Measurements from ENCODE around the gene TBXT.

TBXT gene

GRCh38 chr6:166115609-166116008, 52.0 kb downstream of the TBXT start:
- no peak overlapping the region for H3K4me3 ChIP-seq (ENCODE audit: low read depth, low read length)
- in situ Hi-C loops (cut with HindIII; ENCODE audit: low sequenced_read_pairs): no loop called here
- TF ChIP-seq CTCF (IDR thresholded peaks at IDR 0.05; ENCODE audit: low read depth, low read length): no peak
- DNase-seq (ENCODE audit: low read depth, low spot score): no peak

GRCh38 chr6:166112580-166112979, 55.1 kb downstream of the TBXT start:
- in situ Hi-C loops (cut with HindIII; ENCODE audit: low sequenced_read_pairs): no loop called here

GRCh38 chr6:166109608-166110007, 58.0 kb downstream of the TBXT start:
- in situ Hi-C loops (cut with HindIII; ENCODE audit: low sequenced_read_pairs): no loop called here
- no peak for DNase-seq (ENCODE audit: low read depth, low spot score)
- no peak for TF ChIP-seq CTCF (IDR thresholded peaks at IDR 0.05; ENCODE audit: low read depth, low read length)
- H3K4me3 ChIP-seq (ENCODE audit: low read depth, low read length): no peak overlapping the region

More at GRCh38 chr6:166112580-166112979, 55.1 kb downstream of the TBXT start:
- peak; percentile 88 for DNase-seq (ENCODE audit: low read depth, low spot score)
- peak overlapping the region; percentile 8 for H3K4me3 ChIP-seq (ENCODE audit: low read depth, low read length)
- no peak for TF ChIP-seq CTCF (IDR thresholded peaks at IDR 0.05; ENCODE audit: low read depth, low read length)

Measured in astrocyte of the spinal cord (primary cell).